AG10803 (cell line): ENCODE results near the gene ATG3.
"Not testable (repeated sequence)": the region's sequence is repeated elsewhere in the genome, so short reads cannot be mapped to it uniquely, and the experiment has no call there.

Experiments
- DNase-seq: peaks from one replicate; pipeline ENCODE4 v3.0.0; 2010; ENCODE audit warnings: low read depth
- H3K4me3 ChIP-seq: 2 replicates; pipeline ENCODE4 v1.5.1; 2011; ENCODE audit warnings: mild to moderate bottlenecking, low read length, control low read depth
- CTCF ChIP-seq: conservative IDR thresholded peaks from 2 replicates; pipeline ENCODE4 v1.5.1; 2011; ENCODE audit warnings: mild to moderate bottlenecking, low read length, control low read depth, inconsistent platforms

The ATG3 gene

GRCh38 chr3:112500621-112501020, 61.1 kb downstream of the ATG3 start:
- H3K4me3 ChIP-seq = no peak overlapping the region
- TF ChIP-seq CTCF = no peak
- no peak for DNase-seq

GRCh38 chr3:112498914-112499711, 62.6 kb downstream of the ATG3 start, which contains the start of gene BTLA:
TSS of gene BTLA (minus strand) at chr3:112499472. CDS start at chr3:112499358, 114 bp downstream.
- DNase-seq = no peak
- TF ChIP-seq CTCF = no peak
- H3K4me3 ChIP-seq = no peak within 1 kb of the TSS

GRCh38 chr3:112497897-112498548, 63.7 kb downstream of the ATG3 start:
- no peak for TF ChIP-seq CTCF
- H3K4me3 ChIP-seq = no peak overlapping the region
- DNase-seq = no peak

- no peak overlapping the region for H3K4me3 ChIP-seq
- no peak for DNase-seq
- TF ChIP-seq CTCF = no peak
Observed at GRCh38 chr3:112496366-112497067, 65.2 kb downstream of the ATG3 start.

GRCh38 chr3:112494448-112494767, 67.4 kb downstream of the ATG3 start:
- DNase-seq, H3K4me3 ChIP-seq: not testable (repeated sequence)

- no peak overlapping the region for H3K4me3 ChIP-seq
- no peak for TF ChIP-seq CTCF
- DNase-seq = no peak
Observed at GRCh38 chr3:112492124-112492523, 69.6 kb downstream of the ATG3 start.

GRCh38 chr3:112491373-112491772, 70.4 kb downstream of the ATG3 start:
- TF ChIP-seq CTCF = no peak
- no peak overlapping the region for H3K4me3 ChIP-seq
- DNase-seq = no peak
